Activated T-helper 2 cell treated with anti-CD3 and anti-CD28 coated beads, Interferon-gamma antibody, Interleukin-2, Interleukin-4, amounts not matched to agents 10 μg/mL and 5 μg/mL and 100 μg/mL, durations not matched to agents 14 hours and 24 hours and 36 hours (primary cell): ENCODE data around the gene HK1. TPM values are rescaled to one million over a fixed set of nuclear protein-coding genes. Genes with fewer than 3 reads are reported as not detected.

ENCODE experiments used
- DNase-seq: peaks from one replicate; pipeline ENCODE4 v3.0.0; 2021; ENCODE audit warnings: low spot score
- H3K27ac Mint-ChIP-seq: one replicate; pipeline ENCODE4 v1.8.0; 2021; ENCODE audit warnings: mixed read lengths
- H3K27me3 Mint-ChIP-seq: one replicate; pipeline ENCODE4 v1.8.0; 2021; ENCODE audit warnings: low read depth, mixed read lengths
- H3K36me3 Mint-ChIP-seq: one replicate; pipeline ENCODE4 v1.8.0; 2021; ENCODE audit warnings: low read depth, mixed read lengths
- H3K4me1 Mint-ChIP-seq: one replicate; pipeline ENCODE4 v1.8.0; 2021; ENCODE audit warnings: low read depth, mixed read lengths
- H3K4me3 Mint-ChIP-seq: one replicate; pipeline ENCODE4 v1.8.0; 2021; ENCODE audit warnings: low read depth, mild to moderate bottlenecking, moderate library complexity, mixed read lengths
- H3K9me3 Mint-ChIP-seq: one replicate; pipeline ENCODE4 v1.8.0; 2021; ENCODE audit warnings: mixed read lengths
- intact Hi-C: fragments of 100-400 bp; cut with micrococcal nuclease; formaldehyde crosslinking; loops from one replicate; pipeline ENCODE4 v1.15.1; 2023
- total RNA-seq: library from RNA; stranded (reverse); gene quantifications from 2 replicates; pipeline ENCODE4 v1.2.3, GENCODE V29; 2022

HK1 gene
- total RNA-seq, 1 donor from 2014 or later: 197 TPM

DNA sequence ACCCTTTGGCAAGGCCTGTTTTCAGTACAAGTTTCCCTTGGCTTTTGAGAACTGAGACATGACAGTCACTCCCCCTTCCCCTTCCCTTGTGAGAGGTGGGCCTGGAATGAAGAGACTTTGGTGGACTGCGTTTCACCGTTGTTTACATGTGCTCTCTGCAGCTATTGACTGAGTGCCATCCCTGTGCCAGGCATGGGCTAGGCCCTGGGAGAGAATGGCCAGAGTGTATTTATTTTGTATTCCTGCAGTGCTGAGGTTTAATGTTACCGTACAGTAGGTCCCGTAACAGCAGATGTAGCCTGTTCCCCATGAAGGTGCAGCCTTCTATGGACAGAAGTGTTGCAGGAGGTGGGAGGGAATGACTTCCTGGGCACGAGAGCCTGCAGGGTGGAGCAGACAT is 88.4 kb downstream of the HK1 start:
- no peak overlapping the region for H3K27ac Mint-ChIP-seq
- no peak overlapping the region for H3K4me3 Mint-ChIP-seq
- DNase-seq: no peak
- intact Hi-C loops: no loop called here
- H3K36me3 Mint-ChIP-seq: peaks cover 73% of the 10 kb centered on the region
- H3K4me1 Mint-ChIP-seq: peaks cover 18% of the 10 kb centered on the region
- H3K9me3 Mint-ChIP-seq: no peaks in the 10 kb centered on the region
- no peaks in the 10 kb centered on the region for H3K27me3 Mint-ChIP-seq

DNA sequence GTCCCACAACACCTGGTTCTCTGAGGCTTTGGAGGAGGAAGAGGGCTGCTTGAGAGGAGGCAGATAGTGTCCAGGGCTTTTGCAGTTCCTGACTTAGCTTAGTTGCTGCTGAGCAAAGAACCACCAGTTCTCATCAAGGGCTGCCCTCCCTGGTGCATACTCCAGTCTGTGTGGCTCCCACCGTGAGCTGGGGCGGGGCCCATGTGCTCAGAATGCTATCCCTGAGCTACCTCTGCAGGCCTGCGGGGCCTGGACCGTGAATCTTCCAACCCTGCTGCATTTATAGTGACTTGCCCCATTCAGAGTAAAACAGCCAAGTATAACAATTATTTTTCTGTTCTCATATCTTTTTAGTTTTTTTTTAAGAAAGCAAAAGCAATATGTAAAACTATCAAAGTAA is 89.2 kb downstream of the HK1 start:
- Mint-ChIP-seq H3K4me1 (peaks cover 15% of the 10 kb centered on the region), H3K27me3 (no peaks in the 10 kb centered on the region), H3K9me3 (no peaks in the 10 kb centered on the region), H3K27ac (no peak overlapping the region), H3K36me3 (peaks cover 76% of the 10 kb centered on the region), H3K4me3 (no peak overlapping the region)
- intact Hi-C loops: no loop called here
- no peak for DNase-seq

DNA sequence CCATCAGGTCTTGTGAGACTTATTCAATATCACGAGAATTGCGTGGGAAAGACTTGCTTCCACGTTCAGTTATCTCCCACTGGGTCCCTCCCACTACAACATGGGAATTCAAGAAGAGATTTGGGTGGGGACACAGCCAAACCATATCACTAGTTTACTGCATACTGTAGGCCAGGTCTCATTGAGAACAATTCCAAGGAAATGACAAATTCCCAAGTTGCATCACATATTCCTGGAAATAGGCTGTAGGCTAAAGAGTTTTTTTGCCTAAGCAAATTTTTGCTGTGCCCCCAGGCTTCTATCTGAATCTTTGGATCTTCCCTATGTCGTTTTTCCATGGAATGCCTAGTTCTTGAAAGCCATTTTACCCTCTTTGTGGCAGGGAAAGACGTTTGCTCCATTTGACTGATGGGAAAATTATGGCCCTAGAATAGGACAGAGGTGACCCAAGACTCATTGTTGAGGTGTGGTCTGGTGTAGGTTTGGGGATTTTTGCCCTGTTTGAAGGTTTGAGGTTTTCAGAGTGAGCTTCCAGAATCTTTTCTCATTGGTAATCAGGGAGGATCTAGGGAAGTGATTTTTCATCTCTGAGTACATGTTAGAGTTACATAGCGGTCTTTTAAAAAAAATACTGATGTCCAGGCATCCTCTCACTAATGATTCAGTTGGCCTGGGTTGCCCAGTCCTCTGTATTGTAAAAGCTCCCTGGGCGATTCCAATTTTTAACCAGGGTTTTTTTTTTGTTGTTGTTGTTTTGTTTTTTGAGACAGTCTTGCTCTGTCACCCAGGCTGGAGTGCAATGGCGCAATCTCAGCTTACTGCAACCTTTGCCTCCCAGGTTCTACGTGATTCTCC is 94.1 kb downstream of the HK1 start:
- Mint-ChIP-seq H3K36me3 (peaks cover 62% of the 10 kb centered on the region), H3K27ac (no peak overlapping the region), H3K4me3 (no peak overlapping the region), H3K4me1 (peaks cover 3% of the 10 kb centered on the region), H3K27me3 (no peaks in the 10 kb centered on the region), H3K9me3 (no peaks in the 10 kb centered on the region)
- DNase-seq: no peak
- intact Hi-C loops: no loop called here

DNA sequence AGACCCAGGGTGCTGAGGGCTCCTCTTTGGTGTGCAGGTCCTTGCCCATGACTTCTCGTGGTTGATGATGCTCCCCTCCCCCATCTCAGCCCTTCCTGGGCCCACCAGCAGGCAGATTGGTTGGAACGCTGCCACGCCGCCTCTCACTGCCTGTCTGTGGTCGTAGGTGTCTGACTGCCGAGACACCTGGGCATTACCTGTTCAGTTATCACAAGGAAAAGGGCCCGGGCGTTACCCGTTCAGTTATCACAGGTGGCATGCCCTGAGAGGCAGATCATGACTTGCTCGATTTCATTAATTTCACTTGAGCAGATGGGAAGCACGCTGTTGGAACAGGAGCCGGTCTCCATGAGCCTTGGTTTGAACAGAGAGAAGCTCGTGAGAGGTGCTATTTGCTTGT is 95.9 kb downstream of the HK1 start:
- peaks cover 72% of the 10 kb centered on the region for H3K36me3 Mint-ChIP-seq
- H3K4me1 Mint-ChIP-seq: peaks cover 3% of the 10 kb centered on the region
- intact Hi-C loops: no loop called here
- no peaks in the 10 kb centered on the region for H3K27me3 Mint-ChIP-seq
- H3K9me3 Mint-ChIP-seq: no peaks in the 10 kb centered on the region
- no peak for DNase-seq
- no peak overlapping the region for H3K4me3 Mint-ChIP-seq
- H3K27ac Mint-ChIP-seq: no peak overlapping the region

DNA sequence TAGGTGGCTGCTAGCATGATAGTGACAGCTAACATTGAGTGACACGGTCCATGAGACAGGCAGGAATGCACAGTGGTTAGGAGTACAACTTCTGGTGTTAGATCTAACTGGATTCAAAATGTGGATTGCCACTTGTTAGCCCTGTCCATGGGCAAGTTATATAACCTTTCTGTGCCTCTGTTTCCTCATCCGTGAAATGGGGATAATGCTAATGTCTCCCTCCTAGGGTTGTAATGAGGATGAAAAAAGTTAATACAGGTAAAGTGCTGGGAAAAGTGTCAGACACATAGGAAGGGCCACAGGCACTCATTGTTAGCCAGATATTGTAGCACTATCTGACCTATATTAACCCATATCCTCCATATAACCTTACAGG is 96.6 kb downstream of the HK1 start:
- Mint-ChIP-seq H3K27me3 (no peaks in the 10 kb centered on the region), H3K9me3 (no peaks in the 10 kb centered on the region)
- intact Hi-C loops: no loop called here

DNA sequence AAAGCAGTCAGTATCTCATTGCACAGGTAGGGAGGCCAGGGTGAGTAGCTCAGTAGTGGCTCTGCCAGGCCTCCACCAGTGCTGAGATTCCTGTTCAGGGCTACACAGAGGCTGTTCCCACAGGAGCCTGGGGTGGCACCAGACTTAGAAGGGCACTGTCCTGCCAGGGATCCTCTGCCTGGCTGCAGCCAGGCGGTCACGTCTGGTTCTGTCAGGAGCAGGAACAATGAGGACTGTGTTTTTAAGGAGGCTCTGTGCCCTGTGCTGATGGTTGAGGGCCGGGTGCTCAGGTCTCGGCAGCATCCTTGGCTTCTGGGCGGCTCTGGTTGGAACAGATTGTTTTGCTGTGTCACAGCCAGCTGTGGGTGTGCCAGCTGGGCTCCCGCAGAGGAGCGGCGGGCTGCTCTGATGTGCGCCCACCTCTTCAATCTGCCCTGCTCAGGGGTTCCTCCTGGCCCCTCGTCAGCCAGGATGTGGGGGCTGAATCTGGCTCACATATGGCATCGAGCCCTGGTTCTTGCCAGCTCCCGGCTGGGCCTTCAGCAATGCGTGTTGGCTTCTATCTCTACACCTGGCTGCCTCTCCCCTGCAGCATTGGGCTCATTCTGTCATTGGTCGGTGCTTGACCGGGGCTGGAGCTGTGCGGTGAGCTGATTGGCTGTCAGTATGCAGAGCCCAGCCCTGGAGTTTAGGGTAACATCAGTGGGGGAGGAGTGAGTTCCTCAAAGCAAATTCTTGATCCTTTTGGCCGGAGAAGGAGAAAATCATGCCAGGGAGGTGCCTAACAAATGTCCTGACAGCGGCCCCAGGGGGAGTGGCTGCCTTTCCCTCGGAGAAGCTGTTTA is 97.2 kb downstream of the HK1 start:
- Mint-ChIP-seq H3K27ac (no peak overlapping the region), H3K4me1 (peaks cover 1% of the 10 kb centered on the region), H3K27me3 (no peaks in the 10 kb centered on the region), H3K4me3 (no peak overlapping the region), H3K36me3 (peaks cover 72% of the 10 kb centered on the region), H3K9me3 (no peaks in the 10 kb centered on the region)
- intact Hi-C loops: no loop called here
- DNase-seq: no peak

More for the DNA sequence above, 96.6 kb downstream of the HK1 start:
- H3K36me3 Mint-ChIP-seq: peaks cover 72% of the 10 kb centered on the region
- no peak for DNase-seq
- no peak overlapping the region for H3K4me3 Mint-ChIP-seq
- H3K27ac Mint-ChIP-seq: no peak overlapping the region
- H3K4me1 Mint-ChIP-seq: peaks cover 1% of the 10 kb centered on the region

DNA sequence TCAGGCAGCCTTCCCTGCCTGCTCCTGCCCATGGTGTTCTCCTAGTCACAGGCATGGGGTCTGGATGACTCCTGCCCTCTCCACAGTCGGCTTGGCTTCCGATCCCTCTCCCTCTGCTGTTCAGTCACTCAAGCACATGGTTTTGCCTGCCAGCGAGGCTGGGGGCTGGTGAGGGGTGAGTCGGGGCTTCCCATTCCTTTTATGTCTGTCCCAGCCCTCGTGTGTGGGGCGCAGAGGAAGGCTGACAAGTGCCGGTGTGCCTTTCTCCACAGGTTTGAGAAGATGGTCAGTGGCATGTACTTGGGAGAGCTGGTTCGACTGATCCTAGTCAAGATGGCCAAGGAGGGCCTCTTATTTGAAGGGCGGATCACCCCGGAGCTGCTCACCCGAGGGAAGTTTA is 98.4 kb downstream of the HK1 start:
- Mint-ChIP-seq H3K4me1 (peaks cover 1% of the 10 kb centered on the region), H3K9me3 (no peaks in the 10 kb centered on the region), H3K27me3 (no peaks in the 10 kb centered on the region), H3K36me3 (peaks cover 67% of the 10 kb centered on the region), H3K4me3 (no peak overlapping the region), H3K27ac (no peak overlapping the region)
- no peak for DNase-seq
- intact Hi-C loops: no loop called here

DNA sequence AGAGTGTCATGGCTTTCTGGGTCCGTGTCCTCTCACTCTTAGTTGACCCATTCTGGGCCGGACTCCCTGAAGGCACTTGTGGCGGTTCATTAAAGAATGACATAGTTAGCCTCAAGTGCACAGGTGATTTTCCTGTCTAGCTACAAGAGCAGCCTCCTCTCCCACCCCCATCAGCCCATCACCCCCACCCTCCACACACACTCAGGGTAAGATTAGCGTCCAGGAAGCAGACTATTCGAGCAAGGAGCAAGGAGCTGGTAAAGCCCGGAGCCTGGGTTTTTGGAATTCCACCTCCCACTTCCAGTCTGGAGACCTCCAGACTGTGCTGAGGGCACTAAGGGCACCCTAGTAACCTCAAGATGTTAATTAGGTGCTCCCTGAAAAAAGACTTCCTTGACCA is 98.9 kb downstream of the HK1 start:
- Mint-ChIP-seq H3K4me3 (no peak overlapping the region), H3K27ac (no peak overlapping the region), H3K4me1 (peaks cover 1% of the 10 kb centered on the region), H3K36me3 (peaks cover 68% of the 10 kb centered on the region), H3K27me3 (no peaks in the 10 kb centered on the region), H3K9me3 (no peaks in the 10 kb centered on the region)
- no peak for DNase-seq
- intact Hi-C loops: no loop called here

DNA sequence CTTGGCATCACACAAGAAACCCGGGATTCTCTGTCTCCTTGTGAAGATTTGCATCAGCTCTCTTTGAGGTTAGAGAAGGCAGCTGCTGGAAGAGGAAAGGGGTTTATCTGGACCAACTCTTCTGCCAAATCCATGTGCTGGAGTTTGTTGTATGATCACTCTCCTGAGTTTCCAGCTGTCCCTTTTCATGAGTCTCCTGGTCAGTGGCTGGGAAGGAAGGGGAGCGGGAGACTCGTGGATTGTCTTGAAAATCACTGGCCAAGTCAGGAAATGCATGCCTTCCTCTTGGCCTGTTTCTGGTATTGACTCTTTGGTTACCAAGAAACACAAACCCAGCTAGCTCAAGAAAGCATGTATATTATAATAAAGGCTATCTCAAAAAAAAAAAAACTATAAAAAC is 99.6 kb downstream of the HK1 start:
- no peaks in the 10 kb centered on the region for H3K9me3 Mint-ChIP-seq
- peaks cover 72% of the 10 kb centered on the region for H3K36me3 Mint-ChIP-seq
- no peaks in the 10 kb centered on the region for H3K27me3 Mint-ChIP-seq
- H3K4me3 Mint-ChIP-seq: no peak overlapping the region
- intact Hi-C loops: no loop called here
- no peak overlapping the region for H3K27ac Mint-ChIP-seq
- peaks cover 1% of the 10 kb centered on the region for H3K4me1 Mint-ChIP-seq
- DNase-seq: no peak

DNA sequence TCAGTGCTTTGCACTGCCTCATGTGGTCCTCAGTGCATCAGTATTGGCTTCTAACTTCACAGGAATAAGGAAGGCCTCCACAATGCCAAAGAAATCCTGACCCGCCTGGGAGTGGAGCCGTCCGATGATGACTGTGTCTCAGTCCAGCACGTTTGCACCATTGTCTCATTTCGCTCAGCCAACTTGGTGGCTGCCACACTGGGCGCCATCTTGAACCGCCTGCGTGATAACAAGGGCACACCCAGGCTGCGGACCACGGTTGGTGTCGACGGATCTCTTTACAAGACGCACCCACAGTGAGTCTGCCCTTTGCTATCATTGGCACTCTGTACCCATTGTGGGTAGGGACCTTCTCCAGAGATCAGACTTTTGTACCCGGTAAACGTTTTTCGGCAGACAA is 101.5 kb downstream of the HK1 start:
- Mint-ChIP-seq H3K9me3 (no peaks in the 10 kb centered on the region), H3K36me3 (peaks cover 79% of the 10 kb centered on the region), H3K4me3 (no peak overlapping the region), H3K27ac (peak overlapping the region; percentile 17), H3K27me3 (no peaks in the 10 kb centered on the region), H3K4me1 (peaks cover 1% of the 10 kb centered on the region)
- no peak for DNase-seq
- intact Hi-C loops: no loop called here

DNA sequence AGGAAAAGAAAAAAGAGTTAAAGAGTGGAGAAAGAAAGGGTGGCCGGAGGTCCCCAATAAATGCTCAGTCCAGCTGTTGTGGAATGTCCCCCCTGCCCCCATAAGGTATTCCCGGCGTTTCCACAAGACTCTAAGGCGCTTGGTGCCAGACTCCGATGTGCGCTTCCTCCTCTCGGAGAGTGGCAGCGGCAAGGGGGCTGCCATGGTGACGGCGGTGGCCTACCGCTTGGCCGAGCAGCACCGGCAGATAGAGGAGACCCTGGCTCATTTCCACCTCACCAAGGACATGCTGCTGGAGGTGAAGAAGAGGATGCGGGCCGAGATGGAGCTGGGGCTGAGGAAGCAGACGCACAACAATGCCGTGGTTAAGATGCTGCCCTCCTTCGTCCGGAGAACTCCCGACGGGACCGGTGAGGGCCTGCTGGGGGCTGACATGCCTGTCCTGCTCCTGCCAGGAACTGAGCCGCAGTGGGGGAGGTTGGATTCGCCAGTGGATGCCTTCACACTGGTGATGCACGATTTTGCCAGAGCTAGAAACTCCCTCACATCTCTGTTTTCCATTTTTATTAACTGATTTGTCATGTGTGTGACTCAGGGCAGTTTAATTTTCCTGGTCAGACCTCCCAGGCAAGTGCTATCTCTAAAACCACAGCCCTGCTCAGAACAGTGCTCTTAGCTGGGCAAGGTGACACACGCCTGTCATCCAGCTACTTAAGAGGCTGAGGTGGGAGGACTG is 104.3 kb downstream of the HK1 start:
- H3K36me3 Mint-ChIP-seq: peaks cover 83% of the 10 kb centered on the region
- H3K4me3 Mint-ChIP-seq: no peak overlapping the region
- H3K27me3 Mint-ChIP-seq: no peaks in the 10 kb centered on the region
- intact Hi-C loops: no loop called here
- DNase-seq: no peak
- no peaks in the 10 kb centered on the region for H3K4me1 Mint-ChIP-seq
- H3K9me3 Mint-ChIP-seq: no peaks in the 10 kb centered on the region
- no peak overlapping the region for H3K27ac Mint-ChIP-seq

DNA sequence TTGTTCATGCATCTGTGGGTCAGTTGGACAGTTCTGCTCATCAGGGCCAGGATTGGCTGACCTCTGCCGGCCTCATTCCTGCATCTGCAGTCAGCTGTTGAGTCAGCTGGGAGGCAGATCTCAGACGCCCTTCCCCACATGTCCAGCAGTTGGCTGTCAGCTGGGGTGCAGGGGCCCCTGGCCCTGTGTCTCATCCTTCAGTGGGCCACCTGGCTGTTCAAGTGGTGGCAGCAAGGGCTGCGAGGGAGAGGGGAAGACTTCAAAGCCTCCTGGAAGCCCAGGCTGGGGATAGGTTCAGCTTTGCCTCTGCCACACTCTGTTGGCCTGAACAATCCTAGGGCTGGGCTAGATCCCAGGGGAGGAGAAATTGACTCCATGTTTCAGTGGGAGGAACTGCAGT is 105.3 kb downstream of the HK1 start:
- H3K27ac Mint-ChIP-seq: no peak overlapping the region
- intact Hi-C loops: no loop called here
- no peak for DNase-seq
- H3K27me3 Mint-ChIP-seq: no peaks in the 10 kb centered on the region
- H3K36me3 Mint-ChIP-seq: peaks cover 82% of the 10 kb centered on the region
- H3K4me1 Mint-ChIP-seq: no peaks in the 10 kb centered on the region
- no peak overlapping the region for H3K4me3 Mint-ChIP-seq
- H3K9me3 Mint-ChIP-seq: no peaks in the 10 kb centered on the region

DNA sequence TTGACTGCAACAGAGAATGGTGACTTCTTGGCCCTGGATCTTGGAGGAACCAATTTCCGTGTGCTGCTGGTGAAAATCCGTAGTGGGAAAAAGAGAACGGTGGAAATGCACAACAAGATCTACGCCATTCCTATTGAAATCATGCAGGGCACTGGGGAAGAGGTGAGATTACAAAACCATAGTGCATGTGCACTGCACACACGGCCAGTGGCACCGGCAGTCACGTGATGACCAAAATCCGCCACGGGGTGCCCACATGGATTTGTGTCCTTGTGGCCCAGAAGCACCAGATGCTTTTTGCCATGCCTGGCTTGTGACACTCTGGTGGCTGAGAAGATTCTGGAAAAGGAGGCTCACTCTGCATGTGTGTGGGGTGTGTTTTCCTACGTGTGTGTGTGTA is 106.0 kb downstream of the HK1 start:
- Mint-ChIP-seq H3K36me3 (peaks cover 82% of the 10 kb centered on the region), H3K4me1 (peaks cover 2% of the 10 kb centered on the region)

More for the DNA sequence above, 106.0 kb downstream of the HK1 start:
- intact Hi-C loops: no loop called here
- no peak overlapping the region for H3K27ac Mint-ChIP-seq
- H3K4me3 Mint-ChIP-seq: no peak overlapping the region
- no peaks in the 10 kb centered on the region for H3K9me3 Mint-ChIP-seq
- DNase-seq: no peak
- H3K27me3 Mint-ChIP-seq: no peaks in the 10 kb centered on the region
